ENCODE results near the gene CLIP1.

The CLIP1 gene

GRCh38 chr12:122459211-122459610 is 36.7 kb upstream of the CLIP1 start:
- H3K4me1 ChIP-seq (ENCODE audit: control insufficient read depth in 1 of 2, insufficient read depth in 2 of 2, low read length in 2 of 2), result peaks cover 3% of the 10 kb centered on the region in 2 experiments
- H2BK5ac ChIP-seq (ENCODE audit: low read depth, low read length, poor library complexity), result no peak overlapping the region
- H2BK12ac ChIP-seq (ENCODE audit: low read length), result no peak overlapping the region
- no peak overlapping the region for H3K9ac ChIP-seq (ENCODE audit: low read length)
- no peak overlapping the region for H3K4me2 ChIP-seq (ENCODE audit: low read length)
- H3K27ac ChIP-seq (ENCODE audit: low read depth, low read length), result no peak overlapping the region
- no peaks in the 10 kb centered on the region for H3K9me3 ChIP-seq (ENCODE audit: insufficient read depth, low read depth, low read length)
- no peak for DNase-seq
- H2AK5ac ChIP-seq (ENCODE audit: low read length), result no peak overlapping the region
- no peak overlapping the region for H4K12ac ChIP-seq (ENCODE audit: low read depth, low read length)
- no peak overlapping the region for H2AFZ ChIP-seq (ENCODE audit: insufficient read depth, low read length, poor library complexity)
- no peak overlapping the region for H3K4ac ChIP-seq (ENCODE audit: low read depth, low read length)
- no peaks in the 10 kb centered on the region for H3K79me2 ChIP-seq (ENCODE audit: control insufficient read depth, insufficient read depth, low read length, poor library complexity)
- no CpG with 5 or more reads among the region's 2 CpGs for WGBS (ENCODE audit: extremely low coverage, insufficient coverage, insufficient read length)
- H4K8ac ChIP-seq (ENCODE audit: low read depth, low read length), result no peak overlapping the region
- H3K14ac ChIP-seq (ENCODE audit: low read length), result no peak overlapping the region
- no peak overlapping the region for H2BK120ac ChIP-seq (ENCODE audit: insufficient read depth, low read length, poor library complexity)
- H3K4me3 ChIP-seq (ENCODE audit: low read depth, low read length), result no peak overlapping the region
- no peak overlapping the region for H3K23ac ChIP-seq (ENCODE audit: low read length)
- no peaks in the 10 kb centered on the region for H3K36me3 ChIP-seq (ENCODE audit: control insufficient read depth in 1 of 2, insufficient read depth in 2 of 2, low read length in 2 of 2)
- peaks cover 3% of the 10 kb centered on the region for H3K79me1 ChIP-seq (ENCODE audit: low read length)
- no peak overlapping the region for H3K18ac ChIP-seq (ENCODE audit: low read length)
- no peak overlapping the region for H4K91ac ChIP-seq (ENCODE audit: low read depth, low read length)
- H3K27me3 ChIP-seq (ENCODE audit: insufficient read depth, low read length), result no peaks in the 10 kb centered on the region

GRCh38 chr12:122458105-122459035 is 35.9 kb upstream of the CLIP1 start:
- H3K4ac ChIP-seq (ENCODE audit: low read depth, low read length), result no peak overlapping the region
- H2AFZ ChIP-seq (ENCODE audit: insufficient read depth, low read length, poor library complexity), result no peak overlapping the region
- peaks cover 0 to 2% of the 10 kb centered on the region in 2 experiments for H3K4me1 ChIP-seq (ENCODE audit: control insufficient read depth in 1 of 2, insufficient read depth in 2 of 2, low read length in 2 of 2)
- H3K36me3 ChIP-seq (ENCODE audit: control insufficient read depth in 1 of 2, insufficient read depth in 2 of 2, low read length in 2 of 2), result no peaks in the 10 kb centered on the region
- no peak overlapping the region for H3K18ac ChIP-seq (ENCODE audit: low read length)
- H2AK5ac ChIP-seq (ENCODE audit: low read length), result no peak overlapping the region
- H3K23ac ChIP-seq (ENCODE audit: low read length), result no peak overlapping the region
- H4K12ac ChIP-seq (ENCODE audit: low read depth, low read length), result no peak overlapping the region
- no peak overlapping the region for H3K27ac ChIP-seq (ENCODE audit: low read depth, low read length)
- H3K79me1 ChIP-seq (ENCODE audit: low read length), result no peaks in the 10 kb centered on the region
- no peak for DNase-seq
- H3K9ac ChIP-seq (ENCODE audit: low read length), result no peak overlapping the region
- H2BK12ac ChIP-seq (ENCODE audit: low read length), result no peak overlapping the region
- H3K4me2 ChIP-seq (ENCODE audit: low read length), result no peak overlapping the region
- H3K9me3 ChIP-seq (ENCODE audit: insufficient read depth, low read depth, low read length), result no peaks in the 10 kb centered on the region
- no peak overlapping the region for H4K8ac ChIP-seq (ENCODE audit: low read depth, low read length)
- no peaks in the 10 kb centered on the region for H3K27me3 ChIP-seq (ENCODE audit: insufficient read depth, low read length)
- no peak overlapping the region for H2BK120ac ChIP-seq (ENCODE audit: insufficient read depth, low read length, poor library complexity)
- H3K14ac ChIP-seq (ENCODE audit: low read length), result no peak overlapping the region
- H4K91ac ChIP-seq (ENCODE audit: low read depth, low read length), result no peak overlapping the region
- H3K4me3 ChIP-seq (ENCODE audit: low read depth, low read length), result no peak overlapping the region
- H3K79me2 ChIP-seq (ENCODE audit: control insufficient read depth, insufficient read depth, low read length, poor library complexity), result no peaks in the 10 kb centered on the region
- H2BK5ac ChIP-seq (ENCODE audit: low read depth, low read length, poor library complexity), result no peak overlapping the region
- no CpG with 5 or more reads among the region's 17 CpGs for WGBS (ENCODE audit: extremely low coverage, insufficient coverage, insufficient read length)

- no peak overlapping the region for H3K23ac ChIP-seq (ENCODE audit: low read length)
- no peaks in the 10 kb centered on the region for H3K36me3 ChIP-seq (ENCODE audit: control insufficient read depth in 1 of 2, insufficient read depth in 2 of 2, low read length in 2 of 2)
- peaks cover 0 to 2% of the 10 kb centered on the region in 2 experiments for H3K4me1 ChIP-seq (ENCODE audit: control insufficient read depth in 1 of 2, insufficient read depth in 2 of 2, low read length in 2 of 2)
- H3K79me1 ChIP-seq (ENCODE audit: low read length), result no peaks in the 10 kb centered on the region
- DNase-seq, result no peak
- H4K12ac ChIP-seq (ENCODE audit: low read depth, low read length), result no peak overlapping the region
- H2BK5ac ChIP-seq (ENCODE audit: low read depth, low read length, poor library complexity), result no peak overlapping the region
- H2AFZ ChIP-seq (ENCODE audit: insufficient read depth, low read length, poor library complexity), result no peak overlapping the region
- no peak overlapping the region for H2BK12ac ChIP-seq (ENCODE audit: low read length)
- no peak overlapping the region for H2AK5ac ChIP-seq (ENCODE audit: low read length)
- no peaks in the 10 kb centered on the region for H3K27me3 ChIP-seq (ENCODE audit: insufficient read depth, low read length)
- no peak overlapping the region for H4K91ac ChIP-seq (ENCODE audit: low read depth, low read length)
- no peak overlapping the region for H3K27ac ChIP-seq (ENCODE audit: low read depth, low read length)
- no peak overlapping the region for H3K4me2 ChIP-seq (ENCODE audit: low read length)
- no peak overlapping the region for H3K9ac ChIP-seq (ENCODE audit: low read length)
- WGBS (ENCODE audit: extremely low coverage, insufficient coverage, insufficient read length), result no CpG with 5 or more reads among the region's 2 CpGs
- H3K79me2 ChIP-seq (ENCODE audit: control insufficient read depth, insufficient read depth, low read length, poor library complexity), result no peaks in the 10 kb centered on the region
- H3K18ac ChIP-seq (ENCODE audit: low read length), result no peak overlapping the region
- no peak overlapping the region for H4K8ac ChIP-seq (ENCODE audit: low read depth, low read length)
- no peak overlapping the region for H3K4ac ChIP-seq (ENCODE audit: low read depth, low read length)
- no peaks in the 10 kb centered on the region for H3K9me3 ChIP-seq (ENCODE audit: insufficient read depth, low read depth, low read length)
- no peak overlapping the region for H3K4me3 ChIP-seq (ENCODE audit: low read depth, low read length)
- no peak overlapping the region for H3K14ac ChIP-seq (ENCODE audit: low read length)
- H2BK120ac ChIP-seq (ENCODE audit: insufficient read depth, low read length, poor library complexity), result no peak overlapping the region
These were observed 35.2 kb upstream of the CLIP1 start for GRCh38 chr12:122457627-122458026.

- Histone ChIP-seq H3K4me2 (ENCODE audit: low read length) (no peak overlapping the region), H3K23ac (ENCODE audit: low read length) (no peak overlapping the region), H2AFZ (ENCODE audit: insufficient read depth, low read length, poor library complexity) (no peak overlapping the region), H3K79me2 (ENCODE audit: control insufficient read depth, insufficient read depth, low read length, poor library complexity) (no peaks in the 10 kb centered on the region), H4K12ac (ENCODE audit: low read depth, low read length) (no peak overlapping the region), H3K36me3 (ENCODE audit: control insufficient read depth in 1 of 2, insufficient read depth in 2 of 2, low read length in 2 of 2) (peaks cover 0 to 1% of the 10 kb centered on the region in 2 experiments), H4K8ac (ENCODE audit: low read depth, low read length) (no peak overlapping the region), H2BK12ac (ENCODE audit: low read length) (no peak overlapping the region), H3K27me3 (ENCODE audit: insufficient read depth, low read length) (no peaks in the 10 kb centered on the region), H3K27ac (ENCODE audit: low read depth, low read length) (no peak overlapping the region), H3K18ac (ENCODE audit: low read length) (no peak overlapping the region), H3K4me3 (ENCODE audit: low read depth, low read length) (no peak overlapping the region), H2BK120ac (ENCODE audit: insufficient read depth, low read length, poor library complexity) (no peak overlapping the region), H2AK5ac (ENCODE audit: low read length) (no peak overlapping the region), H3K4me1 (ENCODE audit: control insufficient read depth in 1 of 2, insufficient read depth in 2 of 2, low read length in 2 of 2) (peaks cover 0 to 2% of the 10 kb centered on the region in 2 experiments), H3K14ac (ENCODE audit: low read length) (no peak overlapping the region), H3K9me3 (ENCODE audit: insufficient read depth, low read depth, low read length) (no peaks in the 10 kb centered on the region), H4K91ac (ENCODE audit: low read depth, low read length) (no peak overlapping the region), H3K79me1 (ENCODE audit: low read length) (peaks cover 4% of the 10 kb centered on the region), H2BK5ac (ENCODE audit: low read depth, low read length, poor library complexity) (no peak overlapping the region), H3K9ac (ENCODE audit: low read length) (no peak overlapping the region), H3K4ac (ENCODE audit: low read depth, low read length) (no peak overlapping the region)
- WGBS (ENCODE audit: extremely low coverage, insufficient coverage, insufficient read length), result no CpG with 5 or more reads among the region's 6 CpGs
- no peak for DNase-seq
These were observed 32.3 kb upstream of the CLIP1 start for GRCh38 chr12:122454739-122455138.
